ENCODE data around the gene SHKBP1. TPM values are rescaled to one million over a fixed set of nuclear protein-coding genes. Genes with fewer than 3 reads are reported as not detected.

SHKBP1 gene
- polyA plus RNA-seq, 3 donors, result 234 to 324 (median 284) TPM

GRCh38 chr19:40565355-40565754 is 11.3 kb upstream of the SHKBP1 start:
- Histone ChIP-seq H3K4me3 (replicated peaks in 1 of 3; ENCODE audit: low read depth in 2 of 3, low read length in 3 of 3) (no peak overlapping the region), H3K27me3 (ENCODE audit: control insufficient read depth in 2 of 2, insufficient read depth in 2 of 2, low read length in 2 of 2) (peaks cover 19 to 53% of the 10 kb centered on the region in 2 donors), H3K9ac (ENCODE audit: insufficient read depth, low read length, poor library complexity, severe bottlenecking) (no peak overlapping the region), H3K9me3 (replicated peaks in 1 of 2; ENCODE audit: control insufficient read depth in 1 of 2, insufficient read depth in 1 of 2, low read length in 2 of 2) (peaks cover 0 to 12% of the 10 kb centered on the region in 2 donors), H3K4me1 (ENCODE audit: control insufficient read depth in 1 of 2, insufficient read depth in 2 of 2, low read length in 2 of 2) (peaks cover 13 to 20% of the 10 kb centered on the region in 2 donors), H2AFZ (ENCODE audit: insufficient read depth, low read depth, low read length, poor library complexity, severe bottlenecking) (no peak overlapping the region), H3K79me2 (ENCODE audit: insufficient read depth, low read length) (no peaks in the 10 kb centered on the region), H3K36me3 (replicated peaks in 1 of 2; ENCODE audit: control insufficient read depth in 1 of 2, insufficient read depth in 2 of 2, low read length in 2 of 2) (no peaks in the 10 kb centered on the region), H3K27ac (ENCODE audit: low read depth in 1 of 2, low read length in 2 of 2) (no peak overlapping the region), H4K20me1 (ENCODE audit: insufficient read depth, low read length) (no peaks in the 10 kb centered on the region), H3K4me2 (replicated peaks; ENCODE audit: extremely low read depth, low read length, poor library complexity, severe bottlenecking) (no peak overlapping the region)
- no peak overlapping the region for H3K27ac Mint-ChIP-seq
- 79% methylated on average over 3 of the region's 7 CpGs for WGBS (ENCODE audit: insufficient coverage)
- H3K4me3 Mint-ChIP-seq, result peak overlapping the region in 1 of 2 donors; percentile 35
- peaks cover 0 to 4% of the 10 kb centered on the region in 2 donors for H3K36me3 Mint-ChIP-seq
- peaks cover 8% of the 10 kb centered on the region for H3K4me1 Mint-ChIP-seq
- intact Hi-C loops (cut with micrococcal nuclease), result loop anchor here in 1 of 2 donors (5.0 kb wide), 1 partner anchor 37 kb away; the partner anchor contains the start of gene LTBP4
- TF ChIP-seq CTCF (IDR thresholded peaks at IDR 0.05), result no peak
- H3K27me3 Mint-ChIP-seq (ENCODE audit: low read depth in 3 of 3), result peaks cover 60 to 71% (median 62%) of the 10 kb centered on the region in 3 donors
- no peak for DNase-seq
- peaks cover 0 to 13% (median 11%) of the 10 kb centered on the region in 7 donors for H3K9me3 Mint-ChIP-seq

GRCh38 chr19:40565910-40566495 is 10.7 kb upstream of the SHKBP1 start:
- Histone ChIP-seq H3K9me3 (replicated peaks in 1 of 2; ENCODE audit: control insufficient read depth in 1 of 2, insufficient read depth in 1 of 2, low read length in 2 of 2) (peaks cover 0 to 12% of the 10 kb centered on the region in 2 donors), H3K4me2 (replicated peaks; ENCODE audit: extremely low read depth, low read length, poor library complexity, severe bottlenecking) (no peak overlapping the region), H3K4me3 (replicated peaks in 1 of 3; ENCODE audit: low read depth in 2 of 3, low read length in 3 of 3) (no peak overlapping the region), H3K27ac (ENCODE audit: low read depth in 1 of 2, low read length in 2 of 2) (no peak overlapping the region), H2AFZ (ENCODE audit: insufficient read depth, low read depth, low read length, poor library complexity, severe bottlenecking) (no peak overlapping the region), H4K20me1 (ENCODE audit: insufficient read depth, low read length) (no peaks in the 10 kb centered on the region), H3K9ac (ENCODE audit: insufficient read depth, low read length, poor library complexity, severe bottlenecking) (no peak overlapping the region), H3K27me3 (ENCODE audit: control insufficient read depth in 2 of 2, insufficient read depth in 2 of 2, low read length in 2 of 2) (peaks cover 19 to 51% of the 10 kb centered on the region in 2 donors), H3K36me3 (replicated peaks in 1 of 2; ENCODE audit: control insufficient read depth in 1 of 2, insufficient read depth in 2 of 2, low read length in 2 of 2) (no peaks in the 10 kb centered on the region), H3K4me1 (ENCODE audit: control insufficient read depth in 1 of 2, insufficient read depth in 2 of 2, low read length in 2 of 2) (peaks cover 15 to 21% of the 10 kb centered on the region in 2 donors), H3K79me2 (ENCODE audit: insufficient read depth, low read length) (no peaks in the 10 kb centered on the region)
- Mint-ChIP-seq H3K27me3 (ENCODE audit: low read depth in 3 of 3) (peaks cover 62 to 69% (median 62%) of the 10 kb centered on the region in 3 donors), H3K27ac (no peak overlapping the region), H3K36me3 (peaks cover 0 to 4% of the 10 kb centered on the region in 2 donors), H3K4me3 (peak overlapping the region in 1 of 2 donors; percentile 76), H3K9me3 (peaks cover 0 to 16% (median 11%) of the 10 kb centered on the region in 7 donors), H3K4me1 (peaks cover 12% of the 10 kb centered on the region)
- intact Hi-C loops (cut with micrococcal nuclease), result loop anchor here in 1 of 2 donors (5.0 kb wide), 1 partner anchor 36 kb away; the partner anchor contains the start of gene LTBP4
- no peak for DNase-seq
- WGBS (ENCODE audit: insufficient coverage), result 89% methylated on average over 7 of the region's 14 CpGs
- no peak for TF ChIP-seq CTCF (IDR thresholded peaks at IDR 0.05)
